ENCODE measurements around the gene ATG7.

ATG7 gene

GRCh38 chr3:11390411-11391131, 118.4 kb downstream of the ATG7 start:
- in situ Hi-C loops (cut with MboI; ENCODE audit: low pct_unique_long_range_greater_than_20kb, low sequenced_read_pairs, unreplicated experiment), result loop anchor here (25.0 kb wide), 1 partner anchor 422 kb away; no protein-coding TSS in a partner anchor
- no peak for DNase-seq (ENCODE audit: low spot score)
- TF ChIP-seq, protein P1, sequence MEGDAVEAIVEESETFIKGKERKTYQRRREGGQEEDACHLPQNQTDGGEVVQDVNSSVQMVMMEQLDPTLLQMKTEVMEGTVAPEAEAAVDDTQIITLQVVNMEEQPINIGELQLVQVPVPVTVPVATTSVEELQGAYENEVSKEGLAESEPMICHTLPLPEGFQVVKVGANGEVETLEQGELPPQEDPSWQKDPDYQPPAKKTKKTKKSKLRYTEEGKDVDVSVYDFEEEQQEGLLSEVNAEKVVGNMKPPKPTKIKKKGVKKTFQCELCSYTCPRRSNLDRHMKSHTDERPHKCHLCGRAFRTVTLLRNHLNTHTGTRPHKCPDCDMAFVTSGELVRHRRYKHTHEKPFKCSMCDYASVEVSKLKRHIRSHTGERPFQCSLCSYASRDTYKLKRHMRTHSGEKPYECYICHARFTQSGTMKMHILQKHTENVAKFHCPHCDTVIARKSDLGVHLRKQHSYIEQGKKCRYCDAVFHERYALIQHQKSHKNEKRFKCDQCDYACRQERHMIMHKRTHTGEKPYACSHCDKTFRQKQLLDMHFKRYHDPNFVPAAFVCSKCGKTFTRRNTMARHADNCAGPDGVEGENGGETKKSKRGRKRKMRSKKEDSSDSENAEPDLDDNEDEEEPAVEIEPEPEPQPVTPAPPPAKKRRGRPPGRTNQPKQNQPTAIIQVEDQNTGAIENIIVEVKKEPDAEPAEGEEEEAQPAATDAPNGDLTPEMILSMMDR (IDR thresholded peaks at IDR 0.05; ENCODE audit: extremely low read depth, insufficient read depth, missing control alignments), result no peak

DNA sequence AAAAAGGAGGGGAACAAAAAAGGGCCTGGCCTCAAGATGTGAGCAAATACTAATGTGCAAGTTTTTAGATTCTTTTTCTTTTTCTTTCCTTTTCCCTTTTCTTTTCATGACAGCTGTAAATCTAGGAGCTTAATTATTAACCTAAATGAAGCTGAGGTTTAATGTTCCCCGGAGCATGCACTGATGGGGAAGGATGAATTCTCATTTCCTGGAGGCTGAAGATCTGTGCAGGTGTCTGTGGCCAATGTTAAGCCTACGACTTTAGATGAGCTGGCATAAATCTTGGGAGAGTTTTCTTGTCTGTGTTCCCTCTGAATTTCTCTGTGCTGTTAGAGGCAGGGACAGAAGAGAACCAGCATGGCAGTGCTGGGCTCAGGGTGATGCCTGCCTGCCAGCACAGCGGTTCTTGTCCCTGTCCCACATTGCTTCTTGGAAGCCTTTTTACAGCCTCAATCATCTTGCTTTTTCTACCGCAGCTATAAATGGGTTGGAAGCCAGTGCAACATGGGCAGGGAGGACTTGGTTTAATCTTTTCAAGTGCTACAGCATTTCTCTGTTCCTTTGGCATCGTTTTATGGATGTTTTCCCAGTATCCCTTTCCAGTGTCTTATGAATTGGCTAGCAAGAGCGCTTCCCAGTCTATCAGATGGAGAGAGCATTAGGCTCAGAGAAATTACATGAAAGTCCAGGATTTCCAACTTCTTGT, 119.1 kb downstream of the ATG7 start:
- no peak for DNase-seq (ENCODE audit: low spot score)
- TF ChIP-seq, protein P1 (IDR thresholded peaks at IDR 0.05; ENCODE audit: extremely low read depth, insufficient read depth, missing control alignments), result no peak
- in situ Hi-C loops (cut with MboI; ENCODE audit: low pct_unique_long_range_greater_than_20kb, low sequenced_read_pairs, unreplicated experiment), result loop anchor here (25.0 kb wide), 1 partner anchor 421 kb away; no protein-coding TSS in a partner anchor

GRCh38 chr3:11392014-11392859, 120.0 kb downstream of the ATG7 start:
- DNase-seq (ENCODE audit: low spot score), result no peak
- in situ Hi-C loops (cut with MboI; ENCODE audit: low pct_unique_long_range_greater_than_20kb, low sequenced_read_pairs, unreplicated experiment), result loop anchor here (25.0 kb wide), 1 partner anchor 420 kb away; no protein-coding TSS in a partner anchor
- TF ChIP-seq, protein P1 (IDR thresholded peaks at IDR 0.05; ENCODE audit: extremely low read depth, insufficient read depth, missing control alignments), result no peak

GRCh38 chr3:11392860-11393114, 120.6 kb downstream of the ATG7 start:
- TF ChIP-seq, protein P1 (IDR thresholded peaks at IDR 0.05; ENCODE audit: extremely low read depth, insufficient read depth, missing control alignments), result no peak
- in situ Hi-C loops (cut with MboI; ENCODE audit: low pct_unique_long_range_greater_than_20kb, low sequenced_read_pairs, unreplicated experiment), result loop anchor here (25.0 kb wide), 1 partner anchor 420 kb away; no protein-coding TSS in a partner anchor
- no peak for DNase-seq (ENCODE audit: low spot score)

DNA sequence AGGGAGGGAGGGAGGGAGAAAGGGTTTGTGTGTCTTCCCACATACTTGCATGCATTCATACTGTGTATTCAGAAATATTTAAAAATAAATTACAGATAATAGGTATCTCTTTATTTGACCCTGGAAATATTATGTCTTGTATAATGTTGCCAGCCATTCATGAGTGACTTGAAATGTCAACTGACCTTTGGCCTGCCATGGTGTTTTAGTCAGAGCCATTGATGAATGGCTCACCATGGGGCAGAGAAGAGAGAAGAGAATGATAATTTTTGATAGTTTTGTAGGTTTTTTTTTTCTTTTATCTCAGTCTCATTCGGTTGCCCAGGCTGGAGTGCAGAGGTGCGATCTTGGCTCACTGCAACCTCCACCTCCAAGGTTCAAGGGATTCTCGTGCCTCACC, 121.2 kb downstream of the ATG7 start:
- no peak for DNase-seq (ENCODE audit: low spot score)
- TF ChIP-seq, protein P1 (IDR thresholded peaks at IDR 0.05; ENCODE audit: extremely low read depth, insufficient read depth, missing control alignments), result no peak
- in situ Hi-C loops (cut with MboI; ENCODE audit: low pct_unique_long_range_greater_than_20kb, low sequenced_read_pairs, unreplicated experiment), result loop anchor here (25.0 kb wide), 1 partner anchor 419 kb away; no protein-coding TSS in a partner anchor

DNA sequence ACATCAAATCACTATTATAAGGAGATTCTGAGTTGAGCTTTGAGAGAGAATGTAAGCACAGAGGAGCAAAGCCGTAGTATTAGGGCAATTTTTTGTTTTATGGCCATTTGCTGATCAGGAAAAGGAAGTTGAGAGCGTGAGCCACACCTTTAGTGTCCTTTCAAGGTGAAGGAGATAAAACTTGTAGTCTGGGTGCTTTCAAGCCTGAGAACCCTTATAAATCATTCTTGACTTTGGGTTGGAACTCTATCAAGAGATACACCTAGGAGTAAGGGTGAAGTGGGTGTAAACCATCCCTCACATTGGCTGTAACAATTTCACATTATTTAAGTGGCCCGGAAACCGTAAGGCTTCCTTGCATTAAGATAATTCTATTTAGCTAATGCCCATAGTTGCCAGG, 122.2 kb downstream of the ATG7 start:
- DNase-seq (ENCODE audit: low spot score), result no peak
- in situ Hi-C loops (cut with MboI; ENCODE audit: low pct_unique_long_range_greater_than_20kb, low sequenced_read_pairs, unreplicated experiment), result loop anchor here (25.0 kb wide), 1 partner anchor 418 kb away; no protein-coding TSS in a partner anchor
- TF ChIP-seq, protein P1 (IDR thresholded peaks at IDR 0.05; ENCODE audit: extremely low read depth, insufficient read depth, missing control alignments), result no peak
